NCI-H1694 treated with DMSO at 0.1 percent for 48 hours (cell line): ENCODE results near the gene TNC.

Source experiments
- DNase-seq: peaks from one replicate; lab custom pipeline; 2025; lab: John Stamatoyannopoulos, UW

Gene TNC

DNA sequence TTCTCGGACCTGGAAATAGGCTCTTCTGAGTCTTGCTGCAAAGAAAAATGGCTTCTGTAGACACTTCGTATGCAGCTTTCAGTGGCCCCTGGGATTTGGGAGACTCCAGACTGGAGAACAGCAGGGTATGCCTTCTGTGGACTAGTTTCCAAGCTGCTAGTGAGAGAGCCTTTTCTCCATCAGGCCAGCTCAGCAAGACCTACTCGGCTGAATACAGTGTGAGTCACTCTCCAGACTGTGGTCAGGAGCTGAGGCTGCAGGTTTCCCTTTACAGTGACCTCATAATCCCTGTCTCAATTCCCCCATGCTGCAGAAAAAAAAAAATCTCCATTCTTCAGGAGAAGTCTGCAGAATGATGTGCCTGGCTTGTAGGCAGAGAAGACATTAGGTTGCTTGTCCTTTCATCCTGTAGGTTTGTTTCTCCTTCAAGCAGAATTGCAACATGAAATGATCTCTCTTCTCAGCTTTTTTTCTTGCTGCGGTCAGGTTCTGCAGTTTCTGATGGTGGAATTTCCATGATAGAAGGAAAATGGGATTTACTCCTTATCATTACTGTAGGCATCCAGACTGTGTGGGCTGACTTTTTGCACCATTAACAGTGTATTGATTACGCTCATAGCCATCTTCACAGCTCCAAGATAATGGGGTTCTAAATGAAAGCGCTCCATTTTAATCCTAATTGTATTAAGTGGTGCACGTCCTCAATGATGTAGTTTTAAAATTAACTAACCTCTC, 109.3 kb downstream of the TNC start:
- DNase-seq, result no peak

GRCh38 chr9:115006660-115007059, 111.3 kb downstream of the TNC start:
- DNase-seq, result no peak

- no peak for DNase-seq
Observed at GRCh38 chr9:115005322-115005721, 112.6 kb downstream of the TNC start.

GRCh38 chr9:115004545-115004944, 113.4 kb downstream of the TNC start:
- no peak for DNase-seq

DNA sequence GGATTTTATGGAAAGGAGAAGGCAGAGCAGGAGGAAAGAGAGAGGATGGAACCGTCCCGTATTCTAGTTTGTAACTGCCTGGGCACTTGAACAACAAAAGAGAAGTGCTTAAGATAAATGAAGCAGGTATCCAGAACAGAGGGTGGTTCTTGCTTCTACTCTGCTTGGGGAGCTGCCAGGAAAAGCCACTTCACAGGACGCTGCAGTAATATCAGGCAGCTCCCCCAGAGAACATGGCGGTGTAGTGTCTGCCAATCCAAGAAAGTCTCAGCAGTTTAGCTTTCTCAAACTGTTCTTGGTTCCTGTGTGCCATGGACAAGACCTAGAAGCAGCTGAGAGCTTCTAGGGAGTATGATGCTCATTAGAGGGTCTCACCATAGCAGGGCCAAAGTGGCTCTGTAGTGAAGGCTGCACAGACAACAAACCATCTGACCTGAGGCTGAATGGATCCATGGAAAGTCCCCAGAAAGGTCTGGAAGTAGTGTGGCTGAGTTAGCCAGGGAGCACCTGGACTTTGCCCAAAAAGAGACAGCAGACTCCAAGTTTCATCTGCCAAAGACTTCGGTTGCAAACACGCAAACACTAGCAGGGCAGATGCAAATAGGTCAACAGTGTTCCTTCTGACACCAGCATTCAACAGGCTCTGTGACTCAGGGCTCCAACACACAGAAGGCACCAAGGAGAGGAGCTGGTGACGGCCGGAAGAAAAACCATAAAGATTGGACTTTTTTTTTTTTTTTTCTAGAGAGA, 115.4 kb downstream of the TNC start:
- no peak for DNase-seq

DNA sequence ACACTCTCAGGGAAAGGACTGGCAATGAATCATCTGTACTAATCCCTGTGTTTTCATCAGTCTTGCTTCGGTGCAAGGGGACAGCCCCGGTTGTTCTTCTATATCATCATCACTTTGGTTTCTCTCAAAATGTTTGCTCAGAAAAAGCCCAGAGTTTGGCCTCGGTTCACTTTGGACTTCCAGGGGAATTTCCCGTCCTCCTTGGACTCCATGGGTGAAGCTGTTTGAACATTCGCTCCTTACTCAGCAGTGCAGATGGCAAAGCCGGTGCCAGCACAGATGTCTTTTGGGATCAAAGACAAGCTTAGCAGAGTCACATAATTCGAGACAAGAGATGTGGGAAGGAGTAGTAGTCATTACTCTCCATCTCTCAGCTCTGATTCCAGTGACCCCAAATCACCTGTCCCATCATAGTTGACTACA, 117.7 kb downstream of the TNC start:
- no peak for DNase-seq

- DNase-seq, result no peak
Observed at GRCh38 chr9:114998326-114998725, 119.6 kb downstream of the TNC start.

- DNase-seq, result no peak
Observed at GRCh38 chr9:114995681-114996221, 122.2 kb downstream of the TNC start.

DNA sequence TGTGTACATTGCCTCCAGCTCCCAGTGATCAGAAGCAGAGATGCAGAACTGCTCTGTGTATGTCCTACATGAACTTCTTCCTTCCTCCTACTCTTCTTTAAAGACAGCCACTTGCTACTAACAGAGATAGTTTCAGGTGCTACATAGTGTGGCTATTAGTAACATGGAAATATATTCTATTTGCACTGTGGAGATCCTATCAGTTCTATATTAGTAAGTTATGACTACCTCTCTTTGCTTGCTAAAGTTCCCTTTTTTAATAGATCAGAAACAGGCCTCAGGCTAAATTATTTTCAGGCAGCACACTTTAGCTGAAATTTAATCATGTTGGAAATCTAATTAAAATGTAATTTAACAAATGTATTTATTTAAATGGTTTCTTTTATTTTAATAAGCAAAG, 123.2 kb downstream of the TNC start:
- no peak for DNase-seq

GRCh38 chr9:114991861-114992260, 126.1 kb downstream of the TNC start:
- no peak for DNase-seq

- no peak for DNase-seq
Observed at GRCh38 chr9:114990901-114991300, 127.1 kb downstream of the TNC start.

- DNase-seq, result no peak
Observed at GRCh38 chr9:114989600-114990410, 128.2 kb downstream of the TNC start.

DNA sequence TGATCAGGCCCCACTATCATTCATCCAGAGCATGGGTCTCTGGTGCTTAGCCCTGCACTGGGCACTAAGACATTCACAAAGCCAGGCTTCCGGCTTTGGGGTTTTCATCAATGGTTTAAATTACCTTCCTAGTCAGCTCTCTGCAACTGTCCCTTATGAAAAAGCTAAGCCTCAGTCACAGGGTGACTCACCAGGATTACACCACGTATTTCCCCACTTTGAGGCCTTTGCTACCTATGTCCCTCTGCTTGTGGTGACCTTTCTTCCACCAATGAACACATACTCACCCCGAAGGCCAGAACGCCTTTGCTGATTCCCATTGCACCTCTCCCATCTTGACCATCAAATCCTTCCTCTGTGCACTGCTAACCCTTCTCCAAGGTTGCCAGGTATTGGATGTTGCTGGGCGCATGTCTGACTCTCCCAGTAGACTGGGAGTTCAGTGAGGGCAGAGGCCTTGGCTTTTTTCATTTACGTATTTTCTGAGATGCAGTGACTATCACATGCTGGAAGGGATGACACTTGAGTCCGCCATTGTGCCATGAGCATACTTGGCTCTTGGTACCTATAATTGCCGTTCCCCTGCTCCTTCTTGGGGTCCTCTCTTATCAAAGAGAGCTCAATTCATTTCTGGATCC, 128.9 kb downstream of the TNC start:
- no peak for DNase-seq

- DNase-seq, result no peak
Observed at GRCh38 chr9:114987116-114987515, 130.8 kb downstream of the TNC start.

- no peak for DNase-seq
Observed at GRCh38 chr9:114985959-114986501, 131.9 kb downstream of the TNC start.

- DNase-seq, result no peak
Observed at GRCh38 chr9:114981063-114981462, 136.9 kb downstream of the TNC start.

GRCh38 chr9:114973216-114973615, 144.7 kb downstream of the TNC start:
- DNase-seq, result no peak

DNA sequence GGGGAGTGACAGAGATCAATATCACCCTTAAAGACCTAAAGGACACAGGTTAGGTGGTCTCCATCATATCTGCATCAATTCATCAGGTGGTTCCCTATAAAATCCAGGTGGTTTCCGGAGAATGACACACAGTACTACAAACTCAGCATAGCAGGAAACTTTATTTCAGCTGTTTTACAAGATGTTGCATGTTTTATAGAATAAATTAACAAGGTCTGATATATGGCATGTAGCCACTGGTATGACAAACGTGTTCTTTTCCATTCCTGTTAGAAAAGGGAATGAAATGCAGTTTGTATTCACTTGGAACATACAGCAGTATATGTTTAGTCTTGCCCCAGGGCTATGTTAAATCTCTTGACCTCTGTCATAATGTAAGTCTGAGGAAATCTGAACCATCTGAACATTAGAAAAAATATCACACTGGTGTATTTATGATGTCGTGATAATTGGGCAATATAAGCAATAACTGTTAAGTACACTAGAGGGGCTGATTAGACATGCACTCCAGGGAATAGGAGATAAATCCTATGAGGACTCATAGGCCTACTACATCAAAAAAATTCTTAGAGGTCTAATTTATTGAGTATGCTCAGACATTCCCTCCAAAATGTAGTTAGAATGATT, 145.3 kb downstream of the TNC start:
- no peak for DNase-seq
